SU-DHL-6 (cell line): ENCODE results near the gene PWP1.

ENCODE experiments used
- H2AFZ ChIP-seq: fragments of 200-600 bp; sonication (generic); 2 replicates; pipeline ENCODE4 v1.6.1; 2014; ENCODE audit warnings: low read depth, mild to moderate bottlenecking, moderate library complexity, mixed read lengths, antibody characterized with exemption, low read length; ENCODE audit not compliant: severe bottlenecking
- H3F3A ChIP-seq: fragments of 200-600 bp; shearing (Covaris generic); 2 replicates; pipeline ENCODE4 v1.6.0; 2016; ENCODE audit warnings: antibody characterized with exemption, mild to moderate bottlenecking; ENCODE audit not compliant: insufficient read depth
- H3K27ac ChIP-seq: fragments of 200-600 bp; sonication (generic); 2 replicates; pipeline ENCODE4 v1.5.1; 2016; ENCODE audit warnings: low read depth, mild to moderate bottlenecking, low read length, moderate library complexity, mixed read lengths
- H3K27me3 ChIP-seq: fragments of 200-600 bp; sonication (generic), shearing (Covaris generic); 2 replicates; pipeline ENCODE4 v1.6.0; 2014; ENCODE audit warnings: mild to moderate bottlenecking, low read length
- H3K36me3 ChIP-seq: fragments of 200-600 bp; sonication (generic); 2 replicates; pipeline ENCODE4 v1.6.1; 2014; ENCODE audit warnings: mild to moderate bottlenecking, low read length, mixed read lengths
- H3K4me2 ChIP-seq: fragments of 300-600, 200-600 bp; shearing (Covaris generic), sonication (generic); 2 replicates; pipeline ENCODE4 v1.6.0; 2014; ENCODE audit warnings: low read length, low read depth, mild to moderate bottlenecking; ENCODE audit not compliant: poor library complexity, severe bottlenecking
- H3K4me3 ChIP-seq: fragments of 200-600 bp; sonication (generic); 2 replicates; pipeline ENCODE4 v1.5.1; 2014; ENCODE audit warnings: antibody characterized with exemption, low read length, mild to moderate bottlenecking, mixed read lengths; ENCODE audit not compliant: insufficient read depth, poor library complexity, severe bottlenecking
- H3K79me2 ChIP-seq: fragments of 200-600 bp; sonication (generic); 2 replicates; pipeline ENCODE4 v1.6.1; 2014; ENCODE audit warnings: mild to moderate bottlenecking, low read length, moderate library complexity; ENCODE audit not compliant: insufficient read depth
- H3K9ac ChIP-seq: fragments of 200-600 bp; sonication (generic); 2 replicates; pipeline ENCODE4 v1.7.0; 2014; ENCODE audit warnings: mild to moderate bottlenecking, low read length
- H3K9me2 ChIP-seq: fragments of 200-600 bp; sonication (generic); replicated peaks from 2 replicates; pipeline ENCODE4 v1.6.1; 2014; ENCODE audit warnings: low read length; ENCODE audit not compliant: insufficient read depth
- H3K9me3 ChIP-seq: fragments of 200-600 bp; sonication (generic); 2 replicates; pipeline ENCODE4 v1.6.1; 2014; ENCODE audit warnings: low read length, mixed read lengths; ENCODE audit not compliant: insufficient read depth
- H4K20me1 ChIP-seq: fragments of 200-600 bp; sonication (generic); 2 replicates; pipeline ENCODE4 v1.6.1; 2014; ENCODE audit warnings: low read depth, mild to moderate bottlenecking, antibody characterized with exemption, low read length, moderate library complexity, mixed read lengths
- EZH2phosphoT487 ChIP-seq: fragments of 200-600 bp; sonication (generic), shearing (Covaris generic); conservative IDR thresholded peaks from 2 replicates; pipeline ENCODE4 v1.6.1; 2018; ENCODE audit warnings: mild to moderate bottlenecking, antibody characterized with exemption, low read length, moderate library complexity, mixed read lengths
- TF ChIP-seq, protein P1 (sequence below): fragments of 200-600 bp; sonication (generic); IDR thresholded peaks from one replicate; pipeline ENCODE4 v1.5.1; 2017; ENCODE audit warnings: antibody characterized with exemption, mild to moderate bottlenecking, low read length, moderate library complexity; ENCODE audit not compliant: insufficient read depth, poor library complexity, severe bottlenecking

Gene PWP1

DNA sequence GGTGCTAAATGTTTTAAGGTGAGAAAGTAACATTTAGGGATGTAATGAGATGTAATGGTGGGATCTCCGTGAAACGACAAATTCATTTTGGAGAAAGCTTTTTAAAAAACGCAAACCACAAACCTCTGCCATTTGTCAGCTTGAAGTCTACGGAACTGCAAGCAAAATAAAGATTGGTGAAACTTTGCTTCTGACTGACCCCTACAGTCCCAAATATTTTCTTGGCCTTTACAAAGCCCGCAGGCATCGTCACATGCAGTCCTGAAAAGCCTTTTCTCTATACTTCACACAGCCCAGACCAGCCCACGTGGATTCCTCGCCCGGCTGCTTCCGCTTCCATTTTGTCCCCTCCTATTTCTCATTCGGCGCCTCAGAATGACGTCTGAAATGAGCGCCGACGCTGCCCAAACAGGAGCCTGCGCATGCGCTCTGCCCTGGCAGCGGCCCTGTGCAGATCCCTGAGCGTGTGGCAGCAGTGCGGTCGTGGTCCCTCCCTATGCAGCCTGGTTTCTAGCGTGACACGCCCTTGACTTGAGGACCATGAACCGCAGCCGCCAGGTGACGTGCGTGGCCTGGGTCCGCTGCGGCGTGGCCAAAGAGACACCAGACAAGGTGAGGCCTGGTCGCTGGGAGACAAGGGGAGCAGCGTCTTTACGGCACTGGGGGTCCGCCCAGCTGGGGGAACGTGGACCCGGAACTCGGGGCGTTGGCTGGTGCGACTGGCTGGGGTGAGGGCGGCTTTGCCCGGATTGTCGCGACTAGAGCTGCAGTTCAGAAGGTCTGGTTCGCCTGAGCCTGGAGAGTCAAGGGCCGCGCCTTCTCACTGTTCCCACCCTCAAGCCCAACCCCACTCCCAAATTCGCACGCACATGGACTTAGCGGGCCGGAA lies at the start of gene PWP1:
PWP1 (plus strand) TSS at position 440 of the 889 bp plus-strand sequence; CDS start at position 541, 101 bp downstream.
- peak within 1 kb of the TSS; percentile 78 for H3K4me3 ChIP-seq
- no peaks in the 10 kb centered on the region for H3F3A ChIP-seq
- no peak for TF ChIP-seq EZH2phosphoT487
- TF ChIP-seq, protein P1, sequence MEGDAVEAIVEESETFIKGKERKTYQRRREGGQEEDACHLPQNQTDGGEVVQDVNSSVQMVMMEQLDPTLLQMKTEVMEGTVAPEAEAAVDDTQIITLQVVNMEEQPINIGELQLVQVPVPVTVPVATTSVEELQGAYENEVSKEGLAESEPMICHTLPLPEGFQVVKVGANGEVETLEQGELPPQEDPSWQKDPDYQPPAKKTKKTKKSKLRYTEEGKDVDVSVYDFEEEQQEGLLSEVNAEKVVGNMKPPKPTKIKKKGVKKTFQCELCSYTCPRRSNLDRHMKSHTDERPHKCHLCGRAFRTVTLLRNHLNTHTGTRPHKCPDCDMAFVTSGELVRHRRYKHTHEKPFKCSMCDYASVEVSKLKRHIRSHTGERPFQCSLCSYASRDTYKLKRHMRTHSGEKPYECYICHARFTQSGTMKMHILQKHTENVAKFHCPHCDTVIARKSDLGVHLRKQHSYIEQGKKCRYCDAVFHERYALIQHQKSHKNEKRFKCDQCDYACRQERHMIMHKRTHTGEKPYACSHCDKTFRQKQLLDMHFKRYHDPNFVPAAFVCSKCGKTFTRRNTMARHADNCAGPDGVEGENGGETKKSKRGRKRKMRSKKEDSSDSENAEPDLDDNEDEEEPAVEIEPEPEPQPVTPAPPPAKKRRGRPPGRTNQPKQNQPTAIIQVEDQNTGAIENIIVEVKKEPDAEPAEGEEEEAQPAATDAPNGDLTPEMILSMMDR, result no peak
- H4K20me1 ChIP-seq, result no peaks in the 10 kb centered on the region
- H3K9me3 ChIP-seq, result no peaks in the 10 kb centered on the region
- H3K4me2 ChIP-seq, result peak within 1 kb of the TSS; percentile 94
- H2AFZ ChIP-seq, result peak within 1 kb of the TSS; percentile 71
- peaks cover 21% of the 10 kb centered on the region for H3K79me2 ChIP-seq
- H3K36me3 ChIP-seq, result peaks cover 10% of the 10 kb centered on the region; the same call in 1 of the 2 replicates
- no peaks in the 10 kb centered on the region for H3K27me3 ChIP-seq
- H3K27ac ChIP-seq, result peak within 1 kb of the TSS; percentile 17
- H3K9me2 ChIP-seq, result no peaks in the 10 kb centered on the region
- H3K9ac ChIP-seq, result peak within 1 kb of the TSS; percentile 85

- no peaks in the 10 kb centered on the region for H3K9me2 ChIP-seq
- H3K79me2 ChIP-seq, result no peaks in the 10 kb centered on the region
- no peaks in the 10 kb centered on the region for H4K20me1 ChIP-seq
- H3K4me2 ChIP-seq, result no peak overlapping the region
- no peak overlapping the region for H3K4me3 ChIP-seq
- no peaks in the 10 kb centered on the region for H3K27me3 ChIP-seq
- H3K27ac ChIP-seq, result no peak overlapping the region
- no peak overlapping the region for H2AFZ ChIP-seq
- TF ChIP-seq, protein P1, result no peak
- TF ChIP-seq EZH2phosphoT487, result no peak
- H3K36me3 ChIP-seq, result no peaks in the 10 kb centered on the region
- H3F3A ChIP-seq, result no peaks in the 10 kb centered on the region
- H3K9me3 ChIP-seq, result no peaks in the 10 kb centered on the region
- no peak overlapping the region for H3K9ac ChIP-seq
Observed at GRCh38 chr12:107641154-107641553, 44.4 kb upstream of the PWP1 start.

DNA sequence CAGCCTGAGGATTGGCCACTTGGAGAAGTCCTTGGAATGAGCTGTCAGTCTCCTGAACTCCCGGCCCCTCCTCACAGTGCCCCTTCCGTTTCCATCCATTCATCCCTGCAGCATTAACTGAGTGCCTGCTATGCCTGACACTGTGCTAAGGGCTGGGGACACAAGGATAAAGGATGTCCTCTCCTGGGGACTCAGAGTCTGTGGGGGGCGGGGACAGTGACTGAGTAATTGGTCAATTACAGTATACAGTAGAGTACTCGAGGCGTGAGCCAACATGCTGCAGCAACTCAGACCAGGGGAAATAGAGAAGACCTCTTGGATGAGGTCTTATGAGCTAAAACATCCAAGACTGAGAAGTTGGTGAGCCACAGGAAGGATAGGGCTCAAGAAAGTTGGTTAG lies 43.4 kb upstream of the PWP1 start:
- Histone ChIP-seq H3F3A (no peaks in the 10 kb centered on the region), H3K27ac (no peak overlapping the region), H3K27me3 (no peaks in the 10 kb centered on the region), H2AFZ (no peak overlapping the region), H3K4me3 (no peak overlapping the region), H4K20me1 (no peaks in the 10 kb centered on the region), H3K4me2 (no peak overlapping the region), H3K9ac (no peak overlapping the region), H3K79me2 (no peaks in the 10 kb centered on the region), H3K9me3 (no peaks in the 10 kb centered on the region), H3K36me3 (no peaks in the 10 kb centered on the region), H3K9me2 (no peaks in the 10 kb centered on the region)
- TF ChIP-seq, protein P1, result no peak
- TF ChIP-seq EZH2phosphoT487, result no peak
